SK-N-SH (cell line): Measurements from ENCODE around the gene DIAPH2.

Experiments used
- FOXM1 ChIP-seq: IDR thresholded peaks from 2 replicates; pipeline ENCODE4 v1.4.0; 2012; ENCODE audit warnings: low read depth, mild to moderate bottlenecking
- JUND ChIP-seq: IDR thresholded peaks from 2 replicates; pipeline ENCODE4 v1.4.0; 2012
- ZBTB33 ChIP-seq: IDR thresholded peaks from 2 replicates; pipeline ENCODE4 v1.4.0; 2012; ENCODE audit warnings: low read depth, borderline replicate concordance

GRCh38 chrX:96650023-96650422 lies 34.6 kb upstream of the DIAPH2 start:
- no peak for TF ChIP-seq JUND
- TF ChIP-seq FOXM1 = no peak
- no peak for TF ChIP-seq ZBTB33
